NCI-H345 (cell line): ENCODE measurements around the gene SOWAHA.

Experiments used
- DNase-seq: peaks from one replicate; lab custom pipeline; 2025; lab: John Stamatoyannopoulos, UW

SOWAHA gene

GRCh38 chr5:132826424-132827082 lies 13.5 kb downstream of the SOWAHA start:
- no peak for DNase-seq

GRCh38 chr5:132827943-132828673 lies 15.0 kb downstream of the SOWAHA start:
- no peak for DNase-seq

GRCh38 chr5:132828846-132829494 lies 15.9 kb downstream of the SOWAHA start:
- no peak for DNase-seq

GRCh38 chr5:132829742-132830435 lies 16.8 kb downstream of the SOWAHA start:
- peak; percentile 67 for DNase-seq

- peak; percentile 34 for DNase-seq
These were observed 17.5 kb downstream of the SOWAHA start, which contains the start of gene SHROOM1 for GRCh38 chr5:132830436-132831094. TSS of gene SHROOM1 (minus strand) at chr5:132830647. CDS start at chr5:132826140, 4,507 bp downstream.

- DNase-seq = no peak
These were observed 18.2 kb downstream of the SOWAHA start for GRCh38 chr5:132831095-132831860.

GRCh38 chr5:132832612-132833011 lies 19.5 kb downstream of the SOWAHA start:
- no peak for DNase-seq

- no peak for DNase-seq
These were observed 21.0 kb downstream of the SOWAHA start for GRCh38 chr5:132834057-132834456.

GRCh38 chr5:132836852-132837251 lies 23.8 kb downstream of the SOWAHA start:
- no peak for DNase-seq

- DNase-seq = no peak
These were observed 24.8 kb downstream of the SOWAHA start for GRCh38 chr5:132837868-132838267.

GRCh38 chr5:132838516-132839282 lies 25.6 kb downstream of the SOWAHA start:
- no peak for DNase-seq

GRCh38 chr5:132839426-132840301 lies 26.6 kb downstream of the SOWAHA start:
- no peak for DNase-seq

GRCh38 chr5:132840313-132840712 lies 27.2 kb downstream of the SOWAHA start:
- no peak for DNase-seq

- DNase-seq = no peak
These were observed 27.8 kb downstream of the SOWAHA start for GRCh38 chr5:132840896-132841295.

GRCh38 chr5:132841305-132841704 lies 28.2 kb downstream of the SOWAHA start:
- no peak for DNase-seq

- DNase-seq = no peak
These were observed 35.2 kb downstream of the SOWAHA start for GRCh38 chr5:132848270-132848669.

- no peak for DNase-seq
These were observed 36.2 kb downstream of the SOWAHA start for GRCh38 chr5:132849347-132849746.

GRCh38 chr5:132850066-132850465 lies 37.0 kb downstream of the SOWAHA start:
- DNase-seq = no peak

GRCh38 chr5:132853323-132853722 lies 40.2 kb downstream of the SOWAHA start:
- no peak for DNase-seq
